GM21390 (cell line): ENCODE results near the gene CDT1.

Experiments
- ATAC-seq: cut with Tn5 transposase; IDR thresholded peaks from one replicate; pipeline ENCODE4 v1.9.1; 2021; ENCODE audit not compliant: unreplicated experiment

CDT1 gene

GRCh38 chr16:88854306-88855111 is 50.9 kb downstream of the CDT1 start:
- no peak for ATAC-seq

GRCh38 chr16:88855176-88855575 is 51.6 kb downstream of the CDT1 start:
- no peak for ATAC-seq

- ATAC-seq, result no peak
These were observed 52.1 kb downstream of the CDT1 start for GRCh38 chr16:88855736-88856121.

DNA sequence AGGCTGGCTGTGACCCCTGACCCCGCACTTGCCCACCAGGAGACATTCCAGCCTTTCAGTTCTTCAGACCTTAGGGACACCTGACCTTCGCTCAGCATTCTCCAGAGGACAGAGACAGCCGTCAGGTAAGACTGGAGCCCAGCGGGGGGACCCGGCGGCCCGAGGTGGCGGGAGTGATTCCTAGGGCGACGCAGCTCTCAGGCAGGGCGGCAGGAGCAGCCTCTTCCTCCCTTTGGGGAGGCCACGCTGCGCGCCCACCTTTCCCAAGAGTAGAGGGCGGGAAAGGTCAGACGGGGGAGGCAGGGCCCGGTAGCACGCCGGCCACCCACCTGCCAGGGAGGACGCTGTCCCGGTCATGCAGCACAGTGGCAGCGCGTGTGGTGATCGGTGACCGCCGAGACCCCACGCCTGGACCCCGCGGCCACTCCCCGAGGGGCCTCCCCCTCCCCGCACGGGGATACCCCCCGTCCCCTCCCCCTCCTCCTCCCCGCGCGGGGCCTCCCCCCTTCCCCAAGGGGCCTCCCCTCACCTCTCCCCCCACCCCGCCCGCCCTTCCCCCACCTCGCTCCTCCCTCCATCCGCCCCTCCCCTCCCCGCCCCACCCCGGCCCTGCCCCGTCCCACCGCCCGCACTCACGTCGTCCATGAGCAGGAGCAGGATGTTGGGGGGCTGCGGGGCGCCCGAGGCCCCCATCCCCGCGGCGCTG is 52.7 kb downstream of the CDT1 start:
- ATAC-seq, result no peak

GRCh38 chr16:88856828-88857727 is 53.5 kb downstream of the CDT1 start, which contains the start of the genes GALNS and TRAPPC2L:
Gene GALNS, minus strand, starts transcription at chr16:88856947. Its CDS starts 70 bp downstream, at chr16:88856877.
Gene TRAPPC2L, plus strand, starts transcription at chr16:88857127. Its CDS starts 24 bp downstream, at chr16:88857151.
- ATAC-seq, result peak; percentile 59

DNA sequence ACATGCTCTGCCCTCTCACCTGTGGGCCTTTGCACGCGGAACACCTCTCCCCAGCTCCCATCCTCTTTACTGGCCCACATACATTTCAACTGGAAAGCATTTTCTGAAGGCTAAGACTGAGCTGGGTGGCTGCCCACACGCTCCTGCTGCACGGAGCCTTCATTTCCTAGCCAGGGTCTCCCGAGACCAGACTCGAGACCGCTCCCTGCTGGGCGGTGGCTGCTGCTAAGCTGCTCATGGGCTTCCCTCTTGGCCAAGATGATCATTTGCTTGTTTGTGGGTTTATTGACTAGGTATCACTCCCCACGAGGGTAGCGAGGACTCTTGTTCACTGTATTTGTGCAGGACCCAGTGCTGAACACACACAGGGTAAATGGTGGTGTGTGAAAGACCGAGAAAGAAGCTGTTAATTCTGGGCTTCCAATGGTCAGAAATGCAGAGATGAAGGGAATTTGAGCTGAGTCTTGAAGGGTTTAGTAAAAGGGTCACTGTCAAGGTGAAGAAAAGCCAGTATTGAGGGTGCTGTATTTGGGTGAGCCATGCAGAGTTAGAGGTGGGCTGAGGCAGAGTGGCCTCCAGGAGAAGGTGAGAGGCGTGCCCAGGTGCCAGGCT is 54.2 kb downstream of the CDT1 start:
- peak; percentile 44 for ATAC-seq
